GM19193 (cell line): Measurements from ENCODE around the gene GLIS1.

Experiments used
- POLR2A ChIP-seq: IDR thresholded peaks from 4 replicates; pipeline ENCODE4 v1.6.1; 2011; ENCODE audit not compliant: insufficient read depth, insufficient read length; ENCODE audit errors: extremely low read depth

Gene GLIS1

DNA sequence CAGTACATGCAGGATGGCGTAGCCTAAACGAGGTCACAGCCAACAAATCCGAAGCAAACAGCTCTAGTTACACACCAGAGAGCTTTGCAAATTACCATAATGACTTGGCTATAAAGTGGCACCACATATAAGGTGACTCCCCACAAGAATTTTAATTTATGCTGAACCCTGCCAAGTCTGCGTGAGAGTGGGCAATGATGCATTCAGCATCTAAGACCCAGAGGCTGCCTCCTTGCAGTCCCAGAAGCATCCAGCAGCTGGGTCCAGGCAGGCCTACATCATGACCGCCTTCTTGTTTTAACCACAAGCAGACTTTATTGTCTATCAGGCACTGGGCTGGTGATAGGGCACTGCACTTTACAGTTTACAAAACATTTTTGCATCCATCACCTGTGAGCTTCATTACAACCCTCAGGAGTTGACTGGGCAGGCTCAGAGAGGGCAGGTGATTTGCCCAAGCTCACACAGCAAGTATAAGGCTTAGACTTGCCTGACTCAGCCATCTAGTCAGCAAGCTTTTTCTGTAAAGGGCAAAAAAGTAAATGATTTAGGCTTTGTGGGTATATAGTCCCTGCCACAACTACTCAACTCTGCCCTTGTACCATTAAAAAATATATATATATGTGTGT, 134.6 kb downstream of the GLIS1 start:
- no peak for TF ChIP-seq POLR2A

DNA sequence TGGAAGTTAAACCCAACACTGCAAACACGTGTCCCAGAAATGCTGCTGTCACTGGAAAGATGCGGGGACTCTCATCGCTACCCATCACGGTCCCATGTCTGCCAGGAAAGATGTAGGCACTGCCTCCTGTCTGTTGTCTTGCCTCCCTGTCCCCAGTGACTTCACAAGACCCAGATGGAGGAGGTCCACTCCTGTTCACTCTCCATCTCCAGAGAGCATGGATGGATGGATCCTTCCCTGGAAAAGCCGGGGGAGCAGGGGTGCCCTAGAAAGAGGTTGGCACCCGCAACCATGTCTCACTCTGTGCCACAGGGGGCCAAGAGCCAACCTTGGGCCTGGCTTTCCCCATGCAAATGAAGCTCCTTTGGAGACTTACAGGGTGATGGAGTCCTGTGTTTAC, 135.5 kb downstream of the GLIS1 start:
- no peak for TF ChIP-seq POLR2A

DNA sequence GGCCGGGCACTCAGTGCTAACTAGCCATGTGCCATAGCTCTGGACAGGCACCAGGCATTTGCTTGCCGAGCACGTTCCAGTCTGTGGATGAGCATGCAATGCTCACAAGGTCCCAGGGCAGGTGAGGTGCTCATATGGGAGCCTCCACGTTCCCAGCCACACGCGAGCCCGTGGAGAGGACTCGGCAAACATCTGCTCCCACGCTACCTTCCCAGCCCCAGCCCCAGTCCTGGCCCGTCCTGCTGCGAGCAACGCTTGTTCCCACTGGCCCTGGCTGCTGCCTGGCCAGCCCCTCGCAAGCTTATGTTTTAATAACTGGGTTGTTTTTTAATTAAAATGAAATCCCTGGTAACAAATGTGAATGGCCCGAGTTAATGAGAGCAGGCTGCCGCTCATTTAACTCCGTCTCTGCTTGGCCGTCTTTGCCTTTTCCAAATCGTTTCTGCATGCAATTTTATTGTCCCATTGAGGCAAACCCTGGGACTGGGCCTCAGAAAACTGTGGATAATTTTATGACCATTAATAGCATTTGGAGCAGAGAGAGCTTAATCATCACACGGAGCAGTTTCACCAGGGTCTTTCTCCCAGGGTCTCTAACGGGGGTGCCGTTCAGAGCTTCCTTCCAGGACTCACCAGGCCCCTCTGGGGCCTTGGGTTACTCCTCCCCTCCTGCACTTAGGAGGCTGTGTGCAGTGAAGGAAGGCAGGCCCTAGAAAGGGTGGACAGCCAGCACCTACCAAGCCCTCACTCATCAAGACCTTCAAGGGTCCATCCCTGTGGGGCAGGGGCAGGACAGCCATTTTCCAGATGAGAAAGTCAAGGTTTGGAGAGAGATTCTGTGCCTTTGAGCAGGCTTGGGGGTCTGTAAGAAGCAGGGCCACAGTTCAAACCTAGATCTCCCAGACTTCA, 136.8 kb downstream of the GLIS1 start:
- no peak for TF ChIP-seq POLR2A

DNA sequence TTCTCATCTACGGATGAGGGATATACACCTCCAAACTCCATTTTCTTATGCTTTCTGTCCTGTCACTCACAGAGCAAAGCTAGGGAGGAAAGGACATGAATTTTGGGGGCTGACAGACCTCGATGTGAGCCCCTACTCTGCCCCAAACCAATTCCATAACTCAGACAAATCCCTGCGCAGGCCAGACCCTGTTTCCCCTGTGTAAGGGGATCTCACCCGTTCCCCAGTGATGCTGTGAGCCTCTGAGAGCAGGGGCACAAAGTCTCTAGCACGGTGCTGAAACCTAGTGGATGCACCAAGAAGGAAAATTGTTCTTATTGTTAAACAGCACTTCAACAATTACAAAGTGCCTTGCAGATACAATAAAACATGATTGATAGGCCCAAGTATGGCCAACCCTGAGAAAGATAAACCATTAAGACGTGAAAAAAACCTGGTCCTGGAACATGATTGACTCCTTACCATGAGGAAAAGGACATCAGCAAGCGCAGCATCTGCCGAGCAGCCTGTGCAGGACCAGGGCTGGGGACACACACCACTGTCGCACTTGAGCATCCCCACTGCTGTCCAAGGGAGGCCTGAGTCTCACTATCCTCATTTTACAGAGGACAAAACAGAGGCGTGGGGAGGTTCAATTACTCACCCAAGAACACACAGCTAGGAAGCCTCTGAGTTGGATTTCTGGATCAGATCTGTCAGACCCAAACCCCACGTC, 137.8 kb downstream of the GLIS1 start:
- no peak for TF ChIP-seq POLR2A

DNA sequence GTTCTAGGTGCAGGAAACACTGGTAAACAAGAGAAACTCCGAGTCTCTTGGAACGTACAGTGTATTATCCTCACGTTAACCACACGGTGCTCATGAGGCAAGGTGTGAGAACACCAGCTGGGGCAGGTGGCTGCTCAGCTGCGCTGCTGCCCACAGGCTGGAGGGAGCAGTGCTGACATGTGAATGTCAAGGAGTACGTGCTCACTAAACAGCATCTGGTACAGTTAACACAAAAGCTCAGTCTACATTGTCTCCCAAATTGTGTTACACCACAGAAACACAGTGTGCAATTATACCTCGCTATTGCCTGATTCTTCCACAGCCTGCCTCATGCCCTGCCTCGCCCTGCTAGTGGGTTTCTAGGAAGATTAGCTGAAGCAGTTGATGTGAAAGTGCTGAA, 138.4 kb downstream of the GLIS1 start:
- TF ChIP-seq POLR2A = no peak

DNA sequence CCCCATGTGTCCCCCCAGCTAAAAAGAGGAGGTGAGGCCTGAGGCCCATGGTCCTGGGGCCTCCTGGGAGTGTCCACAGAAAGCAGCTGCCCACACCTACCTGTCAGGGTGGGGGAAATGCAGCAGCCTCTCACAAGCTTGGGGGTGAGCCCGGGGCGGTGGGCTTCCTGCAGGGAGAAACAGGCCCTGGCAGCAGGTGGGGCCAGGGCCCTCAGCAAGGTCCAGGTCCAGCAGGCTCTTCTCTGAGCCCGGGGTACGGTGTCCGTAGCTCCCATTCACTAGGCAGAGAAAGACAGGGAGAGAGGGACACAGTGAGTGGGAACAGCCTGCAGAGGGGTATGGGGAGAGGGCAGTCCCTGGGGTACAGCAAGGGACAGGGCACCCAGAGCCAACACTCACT, 139.0 kb downstream of the GLIS1 start:
- TF ChIP-seq POLR2A = no peak

DNA sequence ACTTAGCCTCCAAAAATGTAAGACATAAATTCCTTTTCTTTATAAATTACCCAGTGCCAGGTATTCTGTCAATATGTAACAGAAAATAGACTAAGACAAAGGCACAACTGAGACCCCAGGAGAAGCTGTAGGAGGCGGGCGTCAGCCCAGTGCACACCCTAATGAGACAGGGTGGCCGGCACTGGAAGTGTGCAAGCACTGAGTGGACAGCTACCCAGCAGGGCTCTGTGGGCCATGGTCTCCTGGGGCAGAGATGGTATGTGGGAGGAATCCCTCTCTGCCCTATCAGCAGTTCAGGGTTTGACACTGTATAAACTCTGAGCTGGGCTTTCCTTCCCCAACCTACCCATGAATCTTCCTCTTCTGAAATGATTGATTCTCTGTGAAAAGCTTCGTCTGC, 139.5 kb downstream of the GLIS1 start:
- TF ChIP-seq POLR2A = no peak

DNA sequence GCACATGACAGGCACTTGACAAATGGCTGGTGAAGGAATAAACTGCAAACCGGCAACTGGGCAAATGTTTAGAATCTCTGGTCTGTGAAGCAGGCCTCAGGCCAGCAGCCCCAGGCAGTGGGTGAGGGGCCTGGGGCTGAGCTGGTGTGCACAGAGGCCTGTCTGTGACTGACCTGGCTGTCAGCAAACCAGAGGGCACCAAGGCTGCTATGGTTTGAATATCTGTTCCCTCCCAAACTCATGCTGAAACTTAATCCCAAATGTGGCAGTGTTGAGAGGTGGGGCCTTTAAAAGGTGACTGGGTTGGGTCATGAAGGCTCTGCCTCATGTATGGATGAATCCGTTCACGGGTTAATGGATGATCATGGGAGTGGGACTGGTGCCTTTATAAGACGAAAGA, 140.0 kb downstream of the GLIS1 start:
- no peak for TF ChIP-seq POLR2A

DNA sequence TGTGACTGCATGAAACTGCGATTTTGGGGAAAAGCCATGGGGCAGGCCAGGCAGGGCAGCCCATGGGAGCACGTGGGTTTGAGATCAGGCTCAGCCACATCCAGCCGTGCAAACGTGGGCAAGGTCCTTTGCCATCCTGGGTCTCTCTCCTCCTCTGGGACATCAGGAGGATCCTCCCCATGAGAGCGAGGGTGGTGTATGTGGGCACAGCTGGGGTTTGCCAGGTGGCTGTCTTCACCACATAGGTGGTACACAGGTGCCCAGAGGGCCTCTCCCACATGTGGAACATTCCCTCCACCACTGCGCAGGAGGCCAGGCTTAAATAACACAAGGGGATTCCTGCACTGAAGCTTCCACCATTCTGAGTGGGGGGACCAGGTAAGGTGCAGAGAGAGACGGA, 143.1 kb downstream of the GLIS1 start:
- TF ChIP-seq POLR2A = no peak

DNA sequence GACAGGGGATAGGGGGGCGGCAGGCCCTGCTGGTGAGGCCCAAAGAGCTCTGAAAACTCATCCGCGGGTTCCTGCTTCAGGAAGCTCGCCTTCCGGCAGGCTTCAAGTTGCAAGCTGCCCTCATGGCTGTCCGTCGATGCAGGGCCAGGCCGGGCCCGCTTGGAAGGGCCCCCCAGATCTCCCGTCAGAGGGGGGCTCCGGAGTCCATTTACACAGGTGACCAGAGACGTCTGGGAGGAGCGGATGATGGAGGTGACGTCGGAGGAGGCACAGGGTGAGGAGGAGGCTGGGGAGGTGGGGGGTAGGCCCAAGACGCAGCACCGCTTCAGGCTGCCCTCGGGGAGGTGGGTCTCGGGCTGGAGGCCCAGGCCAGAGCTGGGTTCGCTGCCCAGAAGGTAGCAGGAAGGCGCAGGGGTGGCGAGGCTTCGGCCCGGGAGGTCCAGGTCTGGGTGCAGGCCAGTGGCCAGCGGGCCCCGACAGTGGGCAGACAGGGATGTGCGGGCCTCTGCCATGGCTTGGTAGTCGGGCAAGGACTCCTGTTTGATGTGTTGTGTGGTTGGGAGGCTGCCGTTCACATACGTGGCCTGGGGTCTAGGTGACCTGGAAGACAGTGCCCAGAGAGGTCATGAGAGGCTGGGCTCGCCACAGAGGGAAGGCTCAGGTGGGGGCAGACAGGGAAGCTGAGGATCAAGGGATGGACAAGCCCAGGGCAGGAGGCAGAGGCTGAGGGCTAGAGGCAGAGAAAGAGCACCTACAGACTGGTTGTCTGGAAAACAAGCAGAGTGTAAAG, 144.4 kb downstream of the GLIS1 start:
- no peak for TF ChIP-seq POLR2A

DNA sequence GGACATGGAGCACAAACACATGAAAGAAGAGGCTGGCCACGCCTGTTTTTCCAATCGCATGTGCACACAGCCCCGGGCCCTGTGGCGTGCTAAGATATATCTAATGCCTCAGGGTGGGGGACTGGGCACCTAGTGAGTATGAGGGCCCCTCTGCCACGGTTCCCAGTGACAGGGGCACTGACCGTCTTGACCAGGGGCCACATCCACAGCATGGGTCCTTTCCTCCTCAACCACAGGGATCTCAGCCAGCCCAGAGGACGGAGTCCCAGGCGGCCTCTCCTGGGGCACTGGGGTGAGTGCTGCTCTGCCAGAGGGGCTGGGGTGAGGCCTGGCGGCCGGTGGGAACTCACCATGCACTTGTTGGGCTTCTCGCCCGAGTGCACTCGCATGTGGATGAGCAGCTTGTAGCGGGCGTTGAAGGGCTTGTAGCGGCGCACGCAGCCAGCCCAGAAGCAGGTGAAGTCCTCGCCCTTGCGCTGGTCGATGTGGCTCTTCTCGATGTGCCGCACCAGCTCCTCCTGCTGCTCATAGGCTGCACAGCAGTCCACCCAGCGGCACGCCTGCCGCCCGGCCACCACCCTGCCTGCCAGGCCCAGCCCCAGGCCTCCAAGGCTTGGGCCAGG, 145.1 kb downstream of the GLIS1 start:
- no peak for TF ChIP-seq POLR2A

DNA sequence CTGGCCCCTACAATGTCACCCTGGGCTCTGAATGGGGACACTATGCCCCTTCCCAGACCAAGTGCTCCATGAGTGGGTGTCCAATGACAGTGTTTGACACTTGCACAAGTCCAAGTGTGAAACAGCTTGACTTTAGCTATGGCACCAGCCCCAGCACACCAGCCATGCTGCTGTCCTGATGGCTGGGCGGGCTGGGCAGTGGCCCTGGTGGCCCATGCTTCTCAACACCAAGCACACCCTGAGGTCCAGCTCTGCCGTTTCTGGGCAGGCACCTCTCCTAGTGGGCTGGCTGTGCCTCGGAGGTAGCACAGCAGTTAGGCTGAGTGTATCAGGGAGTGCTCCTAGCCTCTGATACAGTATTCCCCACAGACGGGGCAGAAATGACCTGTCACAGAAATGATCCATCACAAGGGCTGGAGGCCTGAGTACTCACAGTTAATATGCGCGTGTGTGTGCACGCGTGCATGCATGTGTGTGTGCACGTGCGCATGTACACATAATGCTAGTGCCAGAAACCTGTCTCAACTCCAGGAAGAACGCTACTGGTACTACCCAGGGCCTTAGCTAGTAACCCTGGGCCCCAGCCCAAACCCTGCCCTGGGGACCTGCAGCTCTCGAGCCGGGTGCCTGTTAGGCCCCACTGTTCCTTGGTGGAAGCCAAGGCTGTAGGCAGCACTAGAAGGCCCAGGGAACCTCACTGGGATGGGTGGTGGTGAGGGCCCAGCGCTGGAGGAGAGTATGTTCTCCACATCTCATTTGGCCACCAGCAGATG, 145.8 kb downstream of the GLIS1 start:
- no peak for TF ChIP-seq POLR2A

DNA sequence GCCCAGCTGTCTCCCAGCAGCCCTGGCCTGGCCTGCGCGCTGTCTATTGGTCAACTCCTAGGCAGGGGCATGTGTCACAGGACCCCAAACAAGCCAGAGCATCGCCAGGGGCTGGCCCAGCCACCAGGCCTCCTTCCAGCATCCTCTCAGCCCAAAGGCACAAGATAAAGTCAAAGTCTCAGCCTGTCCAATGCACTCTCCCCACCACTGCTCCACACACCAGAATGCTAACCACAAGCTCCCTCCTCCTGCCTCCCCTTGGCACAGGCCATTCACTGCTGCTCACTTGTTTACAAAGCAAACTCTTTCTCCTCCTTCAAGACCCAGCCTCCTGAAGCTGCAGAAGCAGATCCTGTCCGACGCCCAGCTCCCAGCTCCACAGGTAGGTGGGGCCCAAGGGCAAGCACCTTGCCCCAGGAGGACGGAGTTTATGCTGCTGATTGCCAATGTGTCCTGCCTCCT, 146.4 kb downstream of the GLIS1 start:
- TF ChIP-seq POLR2A = no peak

DNA sequence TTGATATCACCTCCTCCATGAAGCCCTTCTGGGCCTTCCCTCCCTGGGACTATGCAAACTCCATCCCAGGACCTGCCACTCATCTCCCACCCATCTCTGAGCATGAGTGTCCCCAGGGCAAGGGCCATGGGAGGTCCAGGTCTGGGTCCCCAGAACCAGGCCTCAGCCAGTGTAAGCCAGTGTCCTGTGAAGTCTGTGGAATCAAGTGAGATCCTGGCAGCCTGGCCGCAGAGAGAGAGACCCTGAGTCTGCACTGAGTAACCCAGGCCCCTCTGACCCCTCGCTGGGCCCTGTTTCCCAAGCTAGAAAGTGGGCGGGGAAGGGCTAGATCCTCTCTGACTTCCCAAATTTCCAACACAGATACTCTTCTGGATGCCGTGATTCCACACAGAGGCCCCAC, 147.0 kb downstream of the GLIS1 start:
- no peak for TF ChIP-seq POLR2A
